HCT116 (cell line): Measurements from ENCODE around the gene SRP9. TPM values are rescaled to one million over a fixed set of nuclear protein-coding genes. Genes with fewer than 3 reads are reported as not detected.
"Not testable (repeated sequence)": the region's sequence is repeated elsewhere in the genome, so short reads cannot be mapped to it uniquely, and the experiment has no call there.

ENCODE experiments used
- ATAC-seq: fragments of 200-7000 bp; cut with Tn5 transposase; 2 replicates; pipeline ENCODE4 v1.9.1; 2020; ENCODE audit warnings: mild to moderate bottlenecking, moderate library complexity
- BruUV-seq: library from RNA; stranded (reverse); fragments of 400-500 nt; replicated peaks from 2 replicates; lab custom pipeline; 2021; lab: Mats Ljungman, UMichigan
- CTCF ChIA-PET: fragments of 300-600 bp; sonication (Branson Sonifier 250); formaldehyde crosslinking; loops from one replicate; lab custom pipeline; 2021; ENCODE audit warnings: antibody characterized with exemption; lab: Charles Lee
- POLR2A ChIA-PET: fragments of 300-600, 350-600 bp; sonication (Branson Sonifier 250); formaldehyde crosslinking; loops from one replicate; lab custom pipeline; 2021; ENCODE audit warnings: antibody characterized with exemption; lab: Charles Lee
- RAD21 ChIA-PET, 2 experiments: fragments of 300-600 bp; sonication (Branson Sonifier 250); formaldehyde crosslinking; loops; one replicate each; lab custom pipeline; 2023; ENCODE audit warnings: low total read pairs in 2 of 2; ENCODE audit not compliant: uncharacterized antibody in 2 of 2, unreplicated experiment in 2 of 2, low non-redundant PET in 1 of 2; lab: Charles Lee
- DNase-seq: peaks from one replicate; pipeline ENCODE4 v3.0.0-alpha.2; 2010; ENCODE audit warnings: low read depth, low spot score
- H2AFZ ChIP-seq: fragments of 200-600 bp; shearing (Covaris generic), sonication (generic); 2 replicates; pipeline ENCODE4 v1.6.1; 2017; ENCODE audit warnings: low read depth, mixed run types, mixed read lengths, antibody characterized with exemption, low read length; ENCODE audit not compliant: poor library complexity, severe bottlenecking
- H3K27ac ChIP-seq: 2 replicates; pipeline ENCODE4 v1.5.1; 2012; ENCODE audit warnings: low read depth, low read length
- H3K27me3 ChIP-seq: fragments of 200-600 bp; sonication (generic); 2 replicates; pipeline ENCODE4 v1.6.1; 2016; ENCODE audit warnings: mixed run types, low read length, mixed read lengths; ENCODE audit not compliant: insufficient read depth
- H3K36me3 ChIP-seq, 2 experiments: fragments of 200-500 bp in 1 of 2; fragments of 200-600 bp in 1 of 2; sonication (Bioruptor generic) in 1 of 2; sonication (generic) in 1 of 2; 2 replicates each; pipeline versions ENCODE4 v1.5.1 to v1.6.1; 2014 to 2016; ENCODE audit warnings: low read length in 2 of 2, inconsistent platforms in 1 of 2, mixed read lengths in 1 of 2, mixed run types in 1 of 2; ENCODE audit not compliant: insufficient read depth in 2 of 2, control insufficient read depth in 1 of 2
- H3K4me1 ChIP-seq, 2 experiments: fragments of 200-600 bp in 1 of 2; sonication (generic) in 1 of 2; 2 replicates each; pipeline versions ENCODE4 v1.5.1 to v1.6.1; 2012 to 2017; ENCODE audit warnings: low read length in 2 of 2, inconsistent platforms in 1 of 2, mild to moderate bottlenecking in 1 of 2, mixed read lengths in 1 of 2, mixed run types in 1 of 2, moderate library complexity in 1 of 2; ENCODE audit not compliant: insufficient read depth in 2 of 2, control insufficient read depth in 1 of 2
- H3K4me2 ChIP-seq: fragments of 200-600 bp; sonication (generic); 2 replicates; pipeline ENCODE4 v1.6.1; 2017; ENCODE audit warnings: mixed run types, low read length, mixed read lengths
- H3K4me3 ChIP-seq, 2 experiments: fragments of 200-600 bp in 1 of 2; sonication (generic) in 1 of 2; replicated peaks in 1 of 2; 2 replicates each; pipeline ENCODE4 v1.5.1; 2011 to 2016; ENCODE audit warnings: low read length in 2 of 2, control low read depth in 1 of 2, low read depth in 1 of 2, mild to moderate bottlenecking in 1 of 2, mixed read lengths in 1 of 2, mixed run types in 1 of 2
- H3K79me2 ChIP-seq: fragments of 200-600 bp; sonication (generic); 2 replicates; pipeline ENCODE4 v1.6.1; 2017; ENCODE audit warnings: mild to moderate bottlenecking, mixed run types, low read length, moderate library complexity, mixed read lengths; ENCODE audit not compliant: insufficient read depth
- H3K9ac ChIP-seq: fragments of 200-600 bp; sonication (generic); 2 replicates; pipeline ENCODE4 v1.6.1; 2016; ENCODE audit warnings: low read length, mixed read lengths
- H3K9me2 ChIP-seq: fragments of 200-600 bp; sonication (generic), shearing (Covaris generic); 2 replicates; pipeline ENCODE4 v1.6.1; 2017; ENCODE audit warnings: mixed run types, mild to moderate bottlenecking, moderate library complexity; ENCODE audit not compliant: insufficient read depth
- H3K9me3 ChIP-seq, 2 experiments: fragments of 200-500 bp in 1 of 2; fragments of 200-600 bp in 1 of 2; sonication (Bioruptor generic) in 1 of 2; sonication (generic) in 1 of 2; 2 replicates each; pipeline ENCODE4 v1.6.1; 2014 to 2017; ENCODE audit warnings: low read length in 2 of 2, mixed read lengths in 2 of 2, inconsistent platforms in 1 of 2, low read depth in 1 of 2, mild to moderate bottlenecking in 1 of 2, mixed run types in 1 of 2, moderate library complexity in 1 of 2; ENCODE audit not compliant: control insufficient read depth in 1 of 2, insufficient read depth in 1 of 2
- H4K20me1 ChIP-seq: fragments of 200-600 bp; sonication (generic), shearing (Covaris generic); 2 replicates; pipeline ENCODE4 v1.6.1; 2017; ENCODE audit warnings: mixed run types, mild to moderate bottlenecking, moderate library complexity; ENCODE audit not compliant: insufficient read depth
- CBX3 ChIP-seq: IDR thresholded peaks from 2 replicates; pipeline ENCODE4 v1.6.1; 2012; ENCODE audit warnings: low read depth
- CEBPB ChIP-seq: IDR thresholded peaks from 2 replicates; pipeline ENCODE4 v1.6.1; 2012; ENCODE audit warnings: low read depth
- EZH2 ChIP-seq: fragments of 200-600 bp; sonication (generic); IDR thresholded peaks from 2 replicates; pipeline ENCODE4 v1.6.1; 2017; ENCODE audit warnings: antibody characterized with exemption, mixed run types
- EZH2phosphoT487 ChIP-seq: fragments of 200-600 bp; IDR thresholded peaks from 2 replicates; pipeline ENCODE4 v1.6.1; 2018; ENCODE audit warnings: antibody characterized with exemption, borderline replicate concordance
- MAX ChIP-seq: IDR thresholded peaks from 2 replicates; pipeline ENCODE4 v1.6.1; 2012
- POLR2A ChIP-seq: IDR thresholded peaks from 2 replicates; pipeline ENCODE4 v1.7.0; 2011; ENCODE audit warnings: borderline replicate concordance; ENCODE audit not compliant: insufficient read depth, insufficient read length; ENCODE audit errors: extremely low read depth
- TCF7L2 ChIP-seq: IDR thresholded peaks from 2 replicates; pipeline ENCODE4 v1.7.0; 2011; ENCODE audit warnings: borderline replicate concordance, inconsistent platforms; ENCODE audit not compliant: insufficient read depth, insufficient read length; ENCODE audit errors: extremely low read depth
- ZFX ChIP-seq: fragments of 450-650 bp; IDR thresholded peaks from 2 replicates; pipeline ENCODE4 v1.6.1; 2017
- intact Hi-C: fragments of 100-400 bp; cut with micrococcal nuclease; formaldehyde crosslinking; loops from 2 replicates; pipeline ENCODE4 v1.10.0; 2022
- total RNA-seq: library from RNA; stranded (reverse); gene quantifications from one replicate; pipeline ENCODE4 v1.2.1, GENCODE V29; 2021; ENCODE audit not compliant: unreplicated experiment
- TF ChIP-seq, protein P1 (sequence below): IDR thresholded peaks from 2 replicates; pipeline ENCODE4 v1.6.1; 2012

The SRP9 gene
- total RNA-seq, 1 experiment from 2014 or later = 220 TPM

DNA sequence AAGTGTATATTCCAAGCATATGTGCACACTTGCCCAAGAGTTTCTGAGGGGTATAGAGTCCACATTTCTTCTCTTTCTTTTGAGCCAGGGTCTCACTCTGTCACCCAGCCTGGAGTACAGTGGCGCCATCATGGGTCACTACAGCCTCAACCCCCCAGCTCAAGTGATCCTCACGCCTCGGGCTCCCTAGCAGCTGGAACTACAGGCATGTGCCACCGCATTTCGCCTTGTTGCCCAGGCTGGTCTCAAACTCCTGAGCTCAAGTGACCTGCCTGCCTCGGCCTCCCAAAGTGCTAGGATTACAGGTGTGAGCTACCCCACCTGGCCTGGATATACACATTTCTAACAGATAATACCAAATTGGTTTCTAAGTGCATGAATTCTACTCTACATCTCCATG, 17.1 kb upstream of the SRP9 start:
- H4K20me1 ChIP-seq = no peaks in the 10 kb centered on the region
- RAD21 ChIA-PET = no interaction called here
- peaks cover 3 to 7% of the 10 kb centered on the region in 2 experiments for H3K4me1 ChIP-seq
- H3K27ac ChIP-seq = no peak overlapping the region
- no peak overlapping the region for H3K9ac ChIP-seq
- POLR2A ChIA-PET = no interaction called here
- intact Hi-C loops = no loop called here
- H3K4me3 ChIP-seq = no peak overlapping the region
- H2AFZ ChIP-seq = no peak overlapping the region
- CTCF ChIA-PET = no interaction called here
- DNase-seq = no peak
- no peak overlapping the region for H3K4me2 ChIP-seq
- no peaks in the 10 kb centered on the region for H3K36me3 ChIP-seq
- ATAC-seq = no peak
- no peaks in the 10 kb centered on the region for H3K9me3 ChIP-seq
- H3K79me2 ChIP-seq = no peaks in the 10 kb centered on the region
- no peaks in the 10 kb centered on the region for H3K9me2 ChIP-seq
- no TSS peak for BruUV-seq
- TF ChIP-seq CBX3 (no peak), MAX (peak; percentile 23; the same call in 1 of the 2 replicates), POLR2A (no peak), EZH2 (no peak), TCF7L2 (no peak), ZFX (no peak), EZH2phosphoT487 (no peak), CEBPB (no peak)
- TF ChIP-seq, protein P1, sequence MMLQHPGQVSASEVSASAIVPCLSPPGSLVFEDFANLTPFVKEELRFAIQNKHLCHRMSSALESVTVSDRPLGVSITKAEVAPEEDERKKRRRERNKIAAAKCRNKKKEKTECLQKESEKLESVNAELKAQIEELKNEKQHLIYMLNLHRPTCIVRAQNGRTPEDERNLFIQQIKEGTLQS = no peak
- H3K27me3 ChIP-seq = no peaks in the 10 kb centered on the region

GRCh38 chr1:225761395-225761794, 16.2 kb upstream of the SRP9 start:
- H3K9me3 ChIP-seq, H3K4me1 ChIP-seq, H3K27ac ChIP-seq, POLR2A ChIA-PET, intact Hi-C loops, H3K9me2 ChIP-seq, H4K20me1 ChIP-seq, H3K4me2 ChIP-seq, ATAC-seq, H2AFZ ChIP-seq, CTCF ChIA-PET, RAD21 ChIA-PET, H3K27me3 ChIP-seq, H3K9ac ChIP-seq, DNase-seq, H3K36me3 ChIP-seq, H3K4me3 ChIP-seq, H3K79me2 ChIP-seq, BruUV-seq: not testable (repeated sequence)
